ENCODE results near the gene PSMB4.
"Not testable (repeated sequence)": the region's sequence is repeated elsewhere in the genome, so short reads cannot be mapped to it uniquely, and the experiment has no call there.

The PSMB4 gene

DNA sequence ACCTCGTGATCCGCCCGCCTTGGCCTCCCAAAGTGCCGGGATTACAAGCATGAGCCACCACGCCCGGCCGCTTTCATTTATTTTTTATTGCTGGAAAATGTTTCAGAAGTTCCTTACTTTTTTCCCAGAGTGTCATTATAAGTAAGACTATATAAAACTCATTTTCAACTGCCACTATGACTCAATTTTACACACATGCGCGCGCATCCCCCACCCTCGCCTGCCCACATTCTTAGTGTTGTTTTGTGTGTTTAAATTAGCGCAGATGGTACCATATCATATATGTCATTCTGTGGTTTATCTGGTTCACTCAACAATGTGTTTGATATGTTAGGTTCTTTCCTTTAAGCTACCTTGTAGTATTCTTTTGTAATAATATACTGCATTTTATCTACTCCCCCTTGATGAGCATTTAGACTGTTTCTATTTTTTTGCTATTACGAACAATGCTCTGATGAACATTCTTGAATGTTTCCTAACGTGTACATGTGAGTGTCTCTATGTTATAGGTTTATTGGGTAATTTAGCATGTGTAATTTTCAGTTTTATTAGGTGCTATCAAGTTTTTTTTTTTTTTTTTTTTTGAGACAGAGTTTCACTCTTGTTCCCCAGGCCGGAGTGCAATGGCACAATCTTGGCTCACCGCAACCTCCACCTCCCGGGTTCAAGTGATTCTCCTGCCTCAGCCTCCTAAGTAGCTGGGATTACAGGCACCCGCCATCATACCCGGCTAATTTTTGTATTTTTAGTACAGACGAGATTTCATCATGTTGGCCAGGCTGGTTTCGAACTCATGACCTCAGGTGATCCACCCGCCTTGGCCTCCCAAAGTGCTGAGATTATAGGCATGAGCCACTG, 8.9 kb upstream of the PSMB4 start:
- not testable (repeated sequence) for DNase-seq

DNA sequence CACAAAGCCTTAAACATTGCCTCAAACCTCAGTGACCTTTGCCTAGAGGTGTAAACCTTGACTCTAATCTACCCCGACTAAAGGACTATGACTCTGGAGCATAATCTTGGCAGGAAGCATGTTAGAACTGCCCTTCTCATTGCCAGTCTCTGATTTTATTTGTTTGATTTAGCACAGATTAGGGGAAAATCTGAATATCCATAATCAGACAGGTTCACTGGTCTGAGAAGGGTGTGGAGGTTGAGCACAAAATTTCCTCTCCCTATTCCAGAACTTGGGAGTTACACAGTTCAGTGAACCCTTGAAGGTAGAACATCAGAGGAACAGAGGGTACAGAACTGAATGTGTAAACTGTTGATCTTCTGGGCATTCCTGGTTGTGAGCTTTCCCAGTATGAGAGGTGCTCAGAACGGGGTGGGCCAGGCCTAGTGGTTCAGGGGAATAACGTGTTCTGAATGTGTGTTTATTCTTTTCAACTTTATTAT, 8.3 kb upstream of the PSMB4 start:
- no peak for DNase-seq

DNA sequence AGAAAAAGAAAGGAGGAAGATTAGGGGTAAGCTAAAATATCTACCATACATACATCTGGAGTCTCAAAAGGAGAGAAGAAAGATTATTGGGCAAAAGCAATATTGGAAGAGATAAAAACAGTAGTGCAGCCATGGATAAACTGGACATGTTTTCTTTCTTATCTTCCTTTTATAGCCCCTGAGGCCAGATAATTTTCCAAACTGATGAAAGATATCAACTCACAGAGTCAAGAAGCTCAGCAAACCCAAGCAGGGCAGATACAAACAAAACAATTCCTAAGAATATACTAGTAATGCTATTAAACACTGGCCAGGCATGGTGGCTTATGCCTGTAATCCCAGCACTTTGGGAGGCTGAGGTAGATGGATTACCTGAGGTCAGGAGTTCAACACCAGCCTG, 5.8 kb upstream of the PSMB4 start:
- no peak for DNase-seq

DNA sequence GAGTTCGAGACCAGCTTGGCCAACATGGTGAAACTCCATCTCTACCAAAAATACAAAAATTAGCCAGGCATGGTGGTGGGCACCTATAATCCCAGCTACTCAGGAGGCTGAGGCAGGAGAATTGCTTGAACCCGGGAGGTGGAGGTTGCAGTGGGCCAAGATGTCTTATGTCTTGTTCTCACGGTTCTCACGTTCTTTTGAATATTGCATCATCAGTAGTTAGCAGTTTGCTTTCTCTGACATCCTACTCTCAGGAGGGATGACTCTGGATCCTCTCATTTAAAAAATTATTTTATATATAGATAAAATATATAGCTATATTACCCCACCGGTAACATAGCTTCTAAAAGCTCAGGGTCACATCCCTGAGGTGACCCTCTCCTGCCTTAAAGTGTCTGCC, 3.1 kb upstream of the PSMB4 start:
- not testable (repeated sequence) for DNase-seq

DNA sequence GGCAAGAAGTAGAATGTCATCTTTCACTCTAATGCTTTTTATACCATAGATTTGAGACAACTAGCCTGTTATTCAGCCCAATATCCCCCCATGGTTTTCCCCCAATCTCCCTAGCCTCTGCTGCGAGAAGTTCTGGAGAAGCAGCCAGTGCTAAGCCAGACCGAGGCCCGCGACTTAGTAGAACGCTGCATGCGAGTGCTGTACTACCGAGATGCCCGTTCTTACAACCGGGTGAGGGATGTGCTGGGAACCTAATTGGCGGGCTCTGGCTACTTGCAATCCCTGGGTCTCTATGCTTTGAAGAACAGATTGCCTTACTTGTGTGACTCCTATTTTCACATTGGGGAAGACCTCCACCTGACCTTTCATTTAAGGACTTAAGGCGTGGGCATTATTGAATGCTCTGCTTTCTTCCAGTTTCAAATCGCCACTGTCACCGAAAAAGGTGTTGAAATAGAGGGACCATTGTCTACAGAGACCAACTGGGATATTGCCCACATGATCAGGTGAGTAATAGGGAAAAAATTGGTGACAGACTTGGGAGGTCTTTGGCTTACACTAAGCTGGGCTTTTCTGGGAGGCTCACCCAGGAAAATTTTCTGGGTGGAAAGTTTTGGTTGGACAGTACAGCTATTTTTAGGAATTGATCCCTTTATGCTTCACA, 1.9 kb downstream of the PSMB4 start:
- no peak for DNase-seq

DNA sequence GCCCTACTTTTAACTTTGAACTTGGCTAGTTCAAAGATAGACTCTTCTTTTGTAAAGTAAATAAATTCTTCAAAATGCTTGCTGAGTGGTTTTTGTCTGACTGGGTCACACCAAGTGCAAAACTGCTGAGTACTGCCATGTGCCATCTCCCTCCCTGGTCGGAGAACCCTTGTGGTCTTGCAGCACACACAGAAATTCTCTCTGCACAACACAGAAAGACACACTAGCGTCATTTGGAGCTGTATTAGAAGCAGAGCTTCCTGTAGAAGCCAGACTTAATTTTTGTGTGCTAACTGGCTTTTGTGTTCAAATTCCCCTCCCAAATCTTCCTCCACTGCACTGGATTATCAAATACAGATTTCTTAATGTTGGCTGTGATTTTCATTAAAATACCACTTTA, 2.5 kb downstream of the PSMB4 start:
- DNase-seq = no peak

DNA sequence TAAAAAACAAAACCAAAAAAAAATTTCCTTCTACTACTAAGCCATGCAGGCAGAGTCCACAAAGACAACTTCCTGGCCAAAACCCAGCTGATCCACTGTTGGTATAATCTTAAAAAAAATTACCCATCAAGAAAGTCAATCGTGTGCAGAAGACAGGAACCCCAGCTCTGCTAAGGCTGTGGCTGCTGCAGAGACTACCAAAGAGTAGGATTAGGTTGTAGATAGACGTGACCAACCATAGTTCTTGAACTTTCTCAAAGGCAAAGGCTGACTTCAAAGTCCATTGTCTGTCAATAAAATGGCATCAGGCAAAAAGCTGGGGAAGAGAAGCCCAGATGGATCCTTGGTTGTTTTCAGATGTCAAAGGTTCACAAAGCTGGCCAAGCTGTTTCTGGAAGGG, 3.4 kb downstream of the PSMB4 start:
- no peak for DNase-seq

DNA sequence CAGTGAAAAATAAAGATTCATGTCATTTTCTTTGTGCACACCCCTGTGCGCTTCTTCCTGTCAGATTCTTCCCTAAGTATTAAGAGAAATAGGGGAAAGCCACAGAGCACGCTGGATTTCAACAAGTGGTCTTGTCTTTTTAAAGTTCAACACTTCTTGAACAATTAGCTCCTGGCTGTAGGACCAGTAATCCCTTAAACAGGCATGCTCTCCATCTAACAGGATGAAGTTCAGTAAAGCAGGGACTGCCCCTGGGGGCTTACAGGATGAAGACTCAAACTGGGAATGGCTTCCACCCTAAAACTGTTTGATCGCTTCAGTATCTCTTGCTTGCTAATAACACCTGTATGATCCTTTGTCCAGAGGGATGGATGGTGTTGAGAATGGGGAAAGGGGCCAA, 4.2 kb downstream of the PSMB4 start:
- DNase-seq = no peak

DNA sequence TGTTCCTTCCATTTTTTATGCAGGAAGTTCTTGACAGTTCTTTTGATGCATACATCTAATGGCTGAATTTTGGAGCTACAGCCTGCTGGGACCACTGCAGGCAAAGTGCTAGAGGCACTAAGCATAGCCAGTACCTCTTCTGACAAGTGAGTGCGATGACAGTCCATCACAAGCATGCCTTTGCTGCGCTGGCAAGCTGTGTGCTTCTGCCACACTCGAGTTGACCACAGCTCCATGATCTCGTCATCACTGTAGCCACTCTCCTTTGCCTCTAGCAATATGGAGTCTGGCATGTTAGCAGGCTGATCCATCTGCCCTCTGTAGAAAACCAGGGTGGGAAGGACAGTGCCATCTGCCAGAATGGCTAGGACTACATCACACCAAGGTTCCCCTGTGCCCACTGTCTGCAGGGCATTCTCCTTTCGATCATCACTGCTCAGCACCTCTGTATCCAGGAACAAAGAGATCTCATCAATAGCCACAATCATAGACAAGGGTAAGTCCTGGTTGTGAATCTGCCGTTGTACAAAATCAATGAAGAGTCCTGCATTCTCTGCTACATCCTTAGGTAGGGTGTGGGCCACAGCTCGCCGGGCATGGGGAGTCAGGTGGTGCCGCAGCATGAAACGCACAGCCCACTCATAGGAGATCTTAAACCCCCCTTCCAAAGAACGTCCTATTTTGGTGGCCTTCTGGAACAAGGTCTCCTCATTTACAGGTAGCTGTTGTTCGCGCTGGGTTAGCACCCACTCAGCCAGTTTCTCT, 6.0 kb downstream of the PSMB4 start:
- no peak for DNase-seq

DNA sequence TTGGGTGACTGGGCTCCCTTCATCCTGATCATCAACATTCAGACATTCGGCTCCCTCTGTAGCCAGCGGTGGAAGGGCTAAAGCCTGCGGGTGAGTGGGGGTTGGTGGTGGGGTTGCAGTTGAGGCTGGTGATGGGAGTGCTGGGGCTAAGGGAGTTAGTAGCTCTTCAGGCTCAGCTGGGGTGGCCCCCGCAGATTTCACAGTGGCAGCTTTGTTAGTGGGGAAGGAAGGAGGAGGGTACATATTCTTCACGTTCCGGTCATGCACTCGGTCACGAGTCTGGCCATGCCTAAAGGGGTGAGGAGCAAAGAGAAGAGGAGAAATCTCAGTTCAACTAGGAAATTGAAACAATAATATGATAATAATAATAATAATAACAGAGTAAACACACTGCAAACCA, 6.8 kb downstream of the PSMB4 start:
- no peak for DNase-seq

DNA sequence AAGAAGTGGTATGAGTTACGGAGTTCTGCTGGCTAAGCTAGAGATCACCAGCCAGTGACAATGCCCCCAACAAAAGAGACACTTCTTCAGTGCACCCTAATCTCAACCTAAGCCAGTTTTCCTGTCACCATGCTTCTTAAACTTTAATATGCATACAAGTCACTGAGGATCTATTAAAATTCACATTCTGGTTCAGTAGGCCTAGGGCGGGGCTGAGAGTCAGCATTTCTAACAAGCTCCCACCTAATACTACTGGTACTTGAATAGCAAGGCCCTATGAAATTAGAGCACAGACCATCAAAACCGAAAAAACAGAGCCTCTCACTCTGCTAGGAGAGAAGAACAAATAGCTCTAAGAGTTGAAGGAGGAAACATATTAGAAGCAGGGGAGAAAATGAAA, 7.9 kb downstream of the PSMB4 start:
- no peak for DNase-seq

DNA sequence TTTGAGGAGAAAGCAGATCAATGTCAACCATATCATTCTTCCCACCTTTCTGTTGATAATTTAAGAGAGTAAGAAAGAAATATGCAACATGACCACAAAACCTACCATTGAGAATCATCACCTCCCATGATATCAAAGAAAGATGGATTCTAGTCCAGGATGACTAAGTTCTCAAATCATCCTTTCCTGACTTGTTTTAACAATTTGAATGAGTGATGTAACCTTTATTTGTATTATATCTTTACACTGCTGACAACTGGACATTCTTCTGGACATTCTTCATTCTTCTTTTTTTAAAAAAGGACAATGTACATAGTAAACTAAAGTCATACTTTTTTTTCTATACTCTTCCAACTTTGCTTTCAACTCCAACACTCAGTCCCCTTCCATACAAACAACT, 9.5 kb downstream of the PSMB4 start:
- no peak for DNase-seq

DNA sequence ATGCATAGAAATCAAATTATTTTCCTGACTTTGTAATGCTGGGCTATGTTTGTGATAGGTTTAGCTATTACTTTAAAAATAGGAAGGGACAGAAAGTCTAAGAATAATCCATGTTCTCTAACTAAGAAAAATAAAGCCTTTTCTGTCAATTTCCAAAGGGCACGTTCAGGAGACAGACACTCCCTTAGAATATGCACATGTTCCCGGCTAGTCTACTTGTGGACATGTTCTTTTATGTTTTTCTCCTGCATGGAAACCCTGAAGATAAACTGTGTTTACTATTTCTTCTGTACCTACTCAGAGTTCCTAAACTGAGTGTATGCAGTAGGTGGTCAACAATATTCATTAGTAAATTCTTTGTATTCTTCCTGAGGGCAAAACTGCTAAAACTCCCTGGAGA, 12.5 kb downstream of the PSMB4 start:
- no peak for DNase-seq

DNA sequence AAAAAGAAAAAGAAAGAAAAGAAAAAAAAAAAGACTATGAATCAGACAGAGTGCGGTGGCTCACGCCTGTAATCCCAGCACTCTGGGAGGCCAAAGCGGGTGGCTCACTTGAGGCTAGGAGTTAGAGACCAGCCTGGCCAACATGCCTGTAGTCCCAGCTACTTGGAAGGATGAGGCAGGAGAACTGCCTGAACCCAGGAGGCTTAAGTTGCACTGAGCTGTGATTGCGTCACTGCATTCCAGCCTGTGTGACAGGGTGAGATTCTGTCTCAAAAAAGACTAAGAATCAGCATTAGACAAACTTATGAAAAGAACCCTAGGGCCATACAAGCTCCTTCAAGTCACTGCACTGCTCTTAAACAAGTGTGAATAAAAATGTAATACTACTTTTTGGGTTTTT, 16.9 kb downstream of the PSMB4 start:
- no peak for DNase-seq

DNA sequence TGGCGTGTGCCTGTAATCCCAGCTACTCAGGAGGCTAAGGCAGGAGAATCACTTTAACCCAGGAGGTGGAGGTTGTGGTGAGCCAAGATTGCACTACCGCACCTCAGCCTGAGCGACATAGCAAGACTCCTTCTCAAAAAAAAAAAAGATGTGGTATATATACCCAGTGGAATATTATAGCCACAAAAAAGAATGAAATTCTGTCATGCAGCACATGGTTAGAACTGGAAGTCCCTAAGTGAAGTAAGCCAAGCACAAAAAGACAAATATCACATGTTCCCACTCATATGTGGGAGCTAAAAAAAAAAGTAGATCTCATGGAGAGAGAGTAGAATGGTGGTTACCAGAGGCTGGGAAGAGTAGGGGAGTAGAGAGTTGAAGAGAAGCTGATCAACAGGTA, 18.7 kb downstream of the PSMB4 start:
- no peak for DNase-seq

DNA sequence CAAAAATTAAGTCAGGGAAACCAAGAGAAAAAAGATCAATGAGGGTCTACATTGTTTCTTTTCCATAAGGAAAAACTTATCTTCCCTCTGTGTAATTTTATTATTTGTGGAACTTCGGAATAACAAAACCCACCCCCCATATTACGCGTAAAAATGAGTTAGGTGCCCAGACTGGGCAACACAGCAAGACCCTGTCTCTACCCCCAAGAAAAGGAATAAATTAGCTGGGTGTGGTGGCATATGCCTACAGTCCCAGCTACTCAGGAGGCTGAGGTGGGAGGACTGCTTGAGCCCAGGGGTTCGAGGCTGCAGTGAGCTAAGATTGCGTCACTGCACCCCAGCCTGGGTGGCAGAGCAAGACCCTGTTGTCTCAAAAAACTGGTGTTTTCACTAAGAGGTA, 20.4 kb downstream of the PSMB4 start:
- no peak for DNase-seq

DNA sequence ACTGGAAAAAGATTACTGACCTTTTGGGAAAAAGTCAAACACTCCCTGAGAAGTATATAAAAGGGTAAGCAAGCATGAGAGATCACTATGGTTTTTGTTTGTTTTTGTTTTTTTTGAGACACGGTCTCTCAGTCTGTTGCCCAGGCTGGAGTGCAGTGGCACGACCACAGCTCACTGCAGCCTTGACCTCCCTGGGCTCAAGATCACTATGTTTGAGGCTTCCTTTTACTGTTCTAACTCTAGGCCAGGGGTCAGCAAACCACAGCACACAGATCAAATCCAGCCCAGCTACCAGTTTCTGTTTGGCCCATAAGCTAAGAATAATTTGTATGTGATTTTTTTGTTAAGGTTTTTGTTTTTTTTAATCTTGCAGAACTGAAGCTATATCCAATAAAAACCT, 25.7 kb downstream of the PSMB4 start:
- DNase-seq = no peak

DNA sequence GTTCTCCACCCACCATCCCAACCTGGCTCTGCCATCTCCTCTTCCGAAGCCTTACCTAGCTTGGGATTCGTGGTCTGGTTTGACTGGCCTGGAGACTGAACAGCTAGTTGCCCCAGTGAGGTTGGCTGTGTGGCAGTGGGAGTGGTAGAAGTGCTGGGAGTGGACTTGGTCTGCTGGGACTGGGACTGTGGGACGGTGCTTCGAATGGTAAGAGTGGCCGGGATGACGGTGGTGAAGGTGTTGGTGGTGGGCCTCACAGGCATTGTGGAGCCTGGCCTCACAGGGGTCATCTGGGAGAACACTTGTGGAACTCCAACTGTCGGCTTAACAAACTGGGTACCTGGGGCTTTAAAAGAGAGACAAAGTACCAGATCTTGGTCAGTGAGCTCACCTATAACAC, 28.7 kb downstream of the PSMB4 start:
- DNase-seq = no peak

DNA sequence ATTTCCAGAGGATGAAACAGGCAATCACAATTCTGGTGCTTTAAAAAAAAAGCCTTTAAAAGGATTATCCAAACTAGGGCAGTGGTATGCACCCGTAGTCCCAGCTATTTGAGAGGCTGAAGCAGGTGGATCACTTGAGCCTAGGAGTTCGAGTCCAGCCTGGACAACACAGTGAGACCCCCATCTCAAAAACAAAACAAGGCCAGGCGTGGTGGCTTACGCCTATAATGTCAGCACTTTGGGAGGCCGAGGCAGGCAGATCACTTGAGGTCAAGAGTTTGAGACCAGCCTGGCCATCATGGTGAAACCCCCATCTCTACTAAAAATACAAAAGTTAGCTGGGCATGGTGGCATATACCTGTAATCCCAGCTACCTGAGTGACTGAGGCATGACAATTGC, 34.5 kb downstream of the PSMB4 start:
- not testable (repeated sequence) for DNase-seq

DNA sequence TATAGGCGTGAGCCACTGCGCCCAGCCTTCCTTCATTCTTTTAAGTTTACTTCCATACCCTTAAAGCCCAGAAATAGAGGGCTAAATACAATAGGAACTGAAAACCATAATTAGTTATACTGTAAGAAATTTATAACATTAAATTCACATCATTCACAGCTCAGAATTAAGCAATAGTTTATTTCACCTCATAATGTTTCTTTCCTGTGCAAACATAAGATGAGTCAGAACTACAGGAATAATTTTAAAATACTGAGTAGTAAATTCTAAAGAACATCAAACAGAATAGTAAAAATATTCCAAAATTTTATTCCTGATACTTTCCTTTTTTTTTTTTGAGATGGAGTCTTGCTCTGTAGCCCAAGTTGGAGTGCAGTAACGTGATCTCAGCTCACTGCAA, 35.8 kb downstream of the PSMB4 start:
- DNase-seq = no peak

DNA sequence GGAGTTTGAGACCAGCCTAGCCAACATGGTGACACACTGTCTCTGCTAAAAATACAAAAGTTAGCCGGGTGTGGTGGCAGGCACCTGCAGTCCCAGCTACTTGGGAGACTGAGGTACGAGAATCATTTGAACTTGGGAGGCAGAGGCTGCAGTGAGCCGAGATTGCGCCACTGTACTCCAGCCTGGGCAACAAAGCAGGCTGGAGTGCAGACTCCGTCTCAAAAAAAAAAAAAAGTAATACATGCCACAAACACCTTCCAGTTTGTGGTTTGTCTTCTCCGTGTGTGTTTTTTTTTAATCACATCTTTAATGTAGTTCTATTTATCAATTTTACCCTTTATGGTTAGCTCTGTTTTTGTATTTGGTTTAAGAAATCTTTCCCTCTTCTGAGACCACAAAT, 37.6 kb downstream of the PSMB4 start:
- DNase-seq = no peak

DNA sequence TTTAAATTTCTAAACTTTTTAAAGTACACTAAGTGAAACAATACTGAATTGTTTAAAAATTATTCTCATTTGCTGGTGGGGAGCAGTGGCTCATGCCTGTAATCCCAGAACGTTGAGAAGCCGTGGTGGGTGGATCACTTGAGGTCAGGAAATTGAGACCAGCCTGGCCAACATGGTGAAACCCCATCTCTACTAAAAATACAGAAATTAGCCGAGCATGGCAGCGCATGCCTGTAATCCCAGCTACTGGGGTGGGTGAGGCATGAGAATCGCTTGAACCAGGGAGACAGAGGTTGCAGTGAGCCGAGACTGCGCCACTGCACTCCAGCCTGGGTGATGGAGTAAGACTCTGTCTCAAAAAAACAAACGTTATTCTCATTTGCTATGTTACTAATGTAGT, 38.0 kb downstream of the PSMB4 start:
- DNase-seq = not testable (repeated sequence)

DNA sequence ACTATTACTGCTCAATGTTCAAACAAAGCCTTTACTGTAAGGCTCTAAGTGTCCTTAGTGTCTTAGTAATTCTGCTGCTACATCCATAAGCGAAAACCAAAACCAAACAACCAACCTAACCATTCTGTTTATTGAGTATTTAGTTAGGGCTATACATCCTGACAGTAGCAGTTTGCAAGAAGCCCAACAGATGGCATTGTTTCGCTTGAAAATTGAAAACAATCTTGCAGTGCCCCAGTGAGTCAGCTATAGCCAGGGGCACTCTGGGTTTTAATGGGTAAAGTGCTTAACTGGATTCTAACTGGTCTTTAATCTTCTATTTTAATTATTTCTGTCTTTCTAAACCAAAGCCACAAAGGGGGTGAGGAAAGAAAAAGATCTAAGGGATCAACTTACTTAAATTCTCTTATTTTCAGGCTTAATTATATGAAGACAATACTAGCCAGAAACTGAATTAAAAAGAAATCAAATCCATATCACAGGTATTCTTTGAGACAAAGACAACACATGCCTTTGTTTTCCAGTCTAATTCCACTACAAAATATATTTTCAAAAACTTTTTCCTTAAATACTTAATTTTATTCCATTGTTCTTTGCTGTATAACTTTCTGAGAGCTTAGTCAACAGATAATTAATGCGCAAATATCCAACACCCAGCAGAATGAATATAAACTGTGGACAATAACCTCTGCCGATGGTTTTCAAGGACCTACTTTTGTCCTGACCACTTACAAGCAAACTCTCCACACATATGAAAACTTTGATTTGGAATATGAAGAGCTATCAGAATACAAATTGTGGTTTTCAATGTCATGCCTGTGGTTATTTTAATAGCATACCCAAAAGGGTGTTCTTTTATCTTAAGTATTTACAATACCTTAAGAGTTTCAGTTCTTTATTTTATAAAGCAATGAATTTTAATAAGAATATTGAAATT, 44.7 kb downstream of the PSMB4 start:
- DNase-seq = peak; percentile 56

Measured in COR-L47 (cell line).